Caco-2 (cell line): Measurements from ENCODE around the gene P2RX2. TPM values are rescaled to one million over a fixed set of nuclear protein-coding genes. Genes with fewer than 3 reads are reported as not detected.

ENCODE experiments used
- BruUV-seq: library from RNA; stranded (reverse); fragments of 400-500 nt; replicated peaks from 2 replicates; lab custom pipeline; 2021; lab: Mats Ljungman, UMichigan
- CTCF ChIA-PET: fragments of 300-600 bp; sonication (Branson Sonifier 250); formaldehyde crosslinking; loops from one replicate; lab custom pipeline; 2022; ENCODE audit warnings: antibody characterized with exemption; lab: Charles Lee
- POLR2A ChIA-PET: fragments of 300-600 bp; sonication (Branson Sonifier 250); formaldehyde crosslinking; loops from one replicate; lab custom pipeline; 2022; ENCODE audit warnings: antibody characterized with exemption; lab: Charles Lee
- DNase-seq, 2 experiments: peaks; one replicate each; pipeline versions ENCODE4 v3.0.0 to v3.0.0-alpha.2; 2020 to 2022
- H3K27me3 ChIP-seq: replicated peaks from 2 replicates; pipeline ENCODE4 v1.6.0; 2011; ENCODE audit warnings: low read length; ENCODE audit not compliant: control insufficient read depth, insufficient read depth
- H3K36me3 ChIP-seq: 2 replicates; pipeline ENCODE4 v1.5.1; 2011; ENCODE audit warnings: low read length; ENCODE audit not compliant: control insufficient read depth, insufficient read depth
- H3K4me1 ChIP-seq: fragments of 250-450 bp; sonication (Bioruptor Pico); 2 replicates; pipeline ENCODE4 v1.5.1; 2020; ENCODE audit warnings: mild to moderate bottlenecking
- H3K4me3 ChIP-seq: 2 replicates; pipeline ENCODE4 v1.5.1; 2011; ENCODE audit warnings: low read depth, mild to moderate bottlenecking, control low read depth, low read length
- H3K9me3 ChIP-seq: fragments of 250-450 bp; sonication (Bioruptor Pico); 2 replicates; pipeline ENCODE4 v1.5.1; 2020; ENCODE audit warnings: mild to moderate bottlenecking, moderate library complexity
- H3K27ac Mint-ChIP-seq: one replicate; pipeline ENCODE4 v1.8.0; 2022; ENCODE audit warnings: mixed read lengths; ENCODE audit not compliant: unreplicated experiment
- H3K27me3 Mint-ChIP-seq: one replicate; pipeline ENCODE4 v1.8.0; 2022; ENCODE audit warnings: mixed read lengths; ENCODE audit not compliant: insufficient read depth, unreplicated experiment
- H3K36me3 Mint-ChIP-seq: one replicate; pipeline ENCODE4 v1.8.0; 2022; ENCODE audit warnings: mild to moderate bottlenecking, mixed read lengths; ENCODE audit not compliant: insufficient read depth, unreplicated experiment
- H3K4me1 Mint-ChIP-seq: one replicate; pipeline ENCODE4 v1.8.0; 2022; ENCODE audit warnings: low read depth, mixed read lengths; ENCODE audit not compliant: unreplicated experiment
- H3K4me3 Mint-ChIP-seq: one replicate; pipeline ENCODE4 v1.8.0; 2022; ENCODE audit warnings: mild to moderate bottlenecking, moderate library complexity, mixed read lengths; ENCODE audit not compliant: unreplicated experiment
- H3K9me3 Mint-ChIP-seq: one replicate; pipeline ENCODE4 v1.8.0; 2022; ENCODE audit warnings: mixed read lengths; ENCODE audit not compliant: unreplicated experiment
- CTCF ChIP-seq, 2 experiments: fragments of 200-600 bp in 1 of 2; IDR thresholded peaks; 1 replicate in 1 of 2; 2 replicates in 1 of 2; pipeline versions ENCODE4 v1.5.1 to v1.8.0; 2011 to 2022; ENCODE audit warnings: antibody characterized with exemption in 1 of 2, control low read depth in 1 of 2, inconsistent platforms in 1 of 2, low read depth in 1 of 2, low read length in 1 of 2, mild to moderate bottlenecking in 1 of 2, moderate library complexity in 1 of 2; ENCODE audit not compliant: insufficient read depth in 1 of 2, severe bottlenecking in 1 of 2, unreplicated experiment in 1 of 2
- intact Hi-C: fragments of 100-400 bp; cut with micrococcal nuclease; formaldehyde crosslinking; loops from one replicate; pipeline ENCODE4 v1.10.0; 2022; ENCODE audit not compliant: unreplicated experiment
- total RNA-seq: library from RNA; stranded (reverse); gene quantifications from 2 replicates; pipeline ENCODE4 v1.2.3, GENCODE V29; 2022

The P2RX2 gene
- total RNA-seq, 1 experiment from 2014 or later, result not detected

GRCh38 chr12:132639956-132640520 is 21.5 kb downstream of the P2RX2 start:
- no peak for TF ChIP-seq CTCF (IDR thresholded peaks at IDR 0.05; ENCODE audit: insufficient read depth in 1 of 2, low read depth in 1 of 2, low read length in 1 of 2, severe bottlenecking in 1 of 2, unreplicated experiment in 1 of 2)
- no peak for DNase-seq
- Mint-ChIP-seq H3K27me3 (no peaks in the 10 kb centered on the region), H3K4me1 (no peaks in the 10 kb centered on the region), H3K4me3 (no peak overlapping the region), H3K36me3 (peaks cover 84% of the 10 kb centered on the region), H3K27ac (no peak overlapping the region), H3K9me3 (no peaks in the 10 kb centered on the region)
- peaks cover 7% of the 10 kb centered on the region for H3K36me3 ChIP-seq
- H3K27me3 ChIP-seq, result no peaks in the 10 kb centered on the region
- no TSS peak for BruUV-seq
- no peaks in the 10 kb centered on the region for H3K9me3 ChIP-seq
- POLR2A ChIA-PET, result interaction anchor here (0.6 kb wide), 1 partner anchor 1769 kb away, joined by 3 read pairs; no protein-coding TSS in a partner anchor
- no peak overlapping the region for H3K4me3 ChIP-seq
- intact Hi-C loops, result no loop called here
- H3K4me1 ChIP-seq, result no peaks in the 10 kb centered on the region
- CTCF ChIA-PET, result no interaction called here

GRCh38 chr12:132640936-132641335 is 22.4 kb downstream of the P2RX2 start:
- Mint-ChIP-seq H3K4me1 (no peaks in the 10 kb centered on the region), H3K27ac (peak overlapping the region; percentile 21), H3K27me3 (no peaks in the 10 kb centered on the region), H3K9me3 (no peaks in the 10 kb centered on the region), H3K36me3 (peaks cover 84% of the 10 kb centered on the region), H3K4me3 (no peak overlapping the region)
- Histone ChIP-seq H3K4me3 (no peak overlapping the region), H3K9me3 (no peaks in the 10 kb centered on the region), H3K4me1 (no peaks in the 10 kb centered on the region), H3K36me3 (peaks cover 7% of the 10 kb centered on the region), H3K27me3 (no peaks in the 10 kb centered on the region)
- no TSS peak for BruUV-seq
- intact Hi-C loops, result no loop called here
- no peak for DNase-seq
- ChIA-PET CTCF (no interaction called here), POLR2A (no interaction called here)
- no peak for TF ChIP-seq CTCF (IDR thresholded peaks at IDR 0.05; ENCODE audit: insufficient read depth in 1 of 2, low read depth in 1 of 2, low read length in 1 of 2, severe bottlenecking in 1 of 2, unreplicated experiment in 1 of 2)

GRCh38 chr12:132641811-132642650 is 23.5 kb downstream of the P2RX2 start:
- Histone ChIP-seq H3K36me3 (peaks cover 4% of the 10 kb centered on the region), H3K4me3 (no peak overlapping the region), H3K4me1 (no peaks in the 10 kb centered on the region), H3K27me3 (no peaks in the 10 kb centered on the region), H3K9me3 (no peaks in the 10 kb centered on the region)
- no peak for DNase-seq
- no peaks in the 10 kb centered on the region for H3K4me1 Mint-ChIP-seq
- no peak overlapping the region for H3K4me3 Mint-ChIP-seq
- peaks cover 80% of the 10 kb centered on the region for H3K36me3 Mint-ChIP-seq
- TSS peak; percentile 26 for BruUV-seq
- ChIA-PET CTCF (no interaction called here), POLR2A (no interaction called here)
- H3K9me3 Mint-ChIP-seq, result no peaks in the 10 kb centered on the region
- intact Hi-C loops, result no loop called here
- TF ChIP-seq CTCF (IDR thresholded peaks at IDR 0.05; ENCODE audit: insufficient read depth in 1 of 2, low read depth in 1 of 2, low read length in 1 of 2, severe bottlenecking in 1 of 2, unreplicated experiment in 1 of 2), result no peak
- H3K27me3 Mint-ChIP-seq, result no peaks in the 10 kb centered on the region
- H3K27ac Mint-ChIP-seq, result no peak overlapping the region
